Renal cortex interstitium (tissue), 15 donors: ENCODE measurements around the gene TTC7B. TPM values are rescaled to one million over a fixed set of nuclear protein-coding genes. Genes with fewer than 3 reads are reported as not detected.
"Not testable (repeated sequence)": the region's sequence is repeated elsewhere in the genome, so short reads cannot be mapped to it uniquely, and the experiment has no call there.

Experiments used
- DNase-seq, 11 donors: peaks; one replicate each; pipeline ENCODE4 v3.0.0-alpha.2; 2013; ENCODE audit warnings: low read depth in 9 of 11, low spot score in 4 of 11; ENCODE audit errors: extremely low read depth in 1 of 11
- long read RNA-seq, 16 experiments: transcript quantifications; one replicate each; lab custom pipeline, GENCODE V29; 2026
- polyA plus RNA-seq, 3 donors: library from polyadenylated mRNA; unstranded; fragments of 120-200 nt; gene quantifications; one replicate each; pipeline ENCODE4 v1.2.1, GENCODE V29; 2013; ENCODE audit not compliant: insufficient read length in 3 of 3

Gene TTC7B, protein sequence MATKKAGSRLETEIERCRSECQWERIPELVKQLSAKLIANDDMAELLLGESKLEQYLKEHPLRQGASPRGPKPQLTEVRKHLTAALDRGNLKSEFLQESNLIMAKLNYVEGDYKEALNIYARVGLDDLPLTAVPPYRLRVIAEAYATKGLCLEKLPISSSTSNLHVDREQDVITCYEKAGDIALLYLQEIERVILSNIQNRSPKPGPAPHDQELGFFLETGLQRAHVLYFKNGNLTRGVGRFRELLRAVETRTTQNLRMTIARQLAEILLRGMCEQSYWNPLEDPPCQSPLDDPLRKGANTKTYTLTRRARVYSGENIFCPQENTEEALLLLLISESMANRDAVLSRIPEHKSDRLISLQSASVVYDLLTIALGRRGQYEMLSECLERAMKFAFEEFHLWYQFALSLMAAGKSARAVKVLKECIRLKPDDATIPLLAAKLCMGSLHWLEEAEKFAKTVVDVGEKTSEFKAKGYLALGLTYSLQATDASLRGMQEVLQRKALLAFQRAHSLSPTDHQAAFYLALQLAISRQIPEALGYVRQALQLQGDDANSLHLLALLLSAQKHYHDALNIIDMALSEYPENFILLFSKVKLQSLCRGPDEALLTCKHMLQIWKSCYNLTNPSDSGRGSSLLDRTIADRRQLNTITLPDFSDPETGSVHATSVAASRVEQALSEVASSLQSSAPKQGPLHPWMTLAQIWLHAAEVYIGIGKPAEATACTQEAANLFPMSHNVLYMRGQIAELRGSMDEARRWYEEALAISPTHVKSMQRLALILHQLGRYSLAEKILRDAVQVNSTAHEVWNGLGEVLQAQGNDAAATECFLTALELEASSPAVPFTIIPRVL
- polyA plus RNA-seq, result 10 to 100 TPM; 38.2 to 46.1 (median 44.1) TPM
- long read RNA-seq, donor 1, full-length matches to known transcripts, result 2 of 2 reads
- long read RNA-seq, donor 1, partial matches to known transcripts, result 0 of 2 reads
- long read RNA-seq, donor 1, other reads (novel, unspliced or antisense), result 0 of 2 reads
- long read RNA-seq, donor 2, full-length matches to known transcripts, result 2 of 2 reads
- long read RNA-seq, donor 2, partial matches to known transcripts, result 0 of 2 reads
- long read RNA-seq, donor 2, other reads (novel, unspliced or antisense), result 0 of 2 reads
- long read RNA-seq, donor 3, full-length matches to known transcripts, result 2 of 2 reads
- long read RNA-seq, donor 3, partial matches to known transcripts, result 0 of 2 reads
- long read RNA-seq, donor 3, other reads (novel, unspliced or antisense), result 0 of 2 reads
- long read RNA-seq, donor 4, full-length matches to known transcripts, result 3 of 3 reads
- long read RNA-seq, donor 4, partial matches to known transcripts, result 0 of 3 reads
- long read RNA-seq, donor 4, other reads (novel, unspliced or antisense), result 0 of 3 reads
- long read RNA-seq, donor 5, result 0 reads
- long read RNA-seq, donor 6, result 0 reads
- long read RNA-seq, donor 7, full-length matches to known transcripts, result 3 of 3 reads
- long read RNA-seq, donor 7, partial matches to known transcripts, result 0 of 3 reads
- long read RNA-seq, donor 7, other reads (novel, unspliced or antisense), result 0 of 3 reads
- long read RNA-seq, donor 8, result 0 reads
- long read RNA-seq, donor 9, full-length matches to known transcripts, result 2 of 2 reads
- long read RNA-seq, donor 9, partial matches to known transcripts, result 0 of 2 reads
- long read RNA-seq, donor 9, other reads (novel, unspliced or antisense), result 0 of 2 reads
- long read RNA-seq, donor 10, full-length matches to known transcripts, result 3 of 3 reads
- long read RNA-seq, donor 10, partial matches to known transcripts, result 0 of 3 reads
- long read RNA-seq, donor 10, other reads (novel, unspliced or antisense), result 0 of 3 reads
- long read RNA-seq, donor 11, result 0 reads
- long read RNA-seq, donor 12, result 0 reads
- long read RNA-seq, donor 13, result 0 reads
- long read RNA-seq, donor 14, result 0 reads
- long read RNA-seq, donor 15, full-length matches to known transcripts, result 1 of 1 reads
- long read RNA-seq, donor 15, partial matches to known transcripts, result 0 of 1 reads
- long read RNA-seq, donor 15, other reads (novel, unspliced or antisense), result 0 of 1 reads
- long read RNA-seq, donor 16, full-length matches to known transcripts, result 6 of 26 reads
- long read RNA-seq, donor 16, partial matches to known transcripts, result 20 of 26 reads
- long read RNA-seq, donor 16, other reads (novel, unspliced or antisense), result 0 of 26 reads

- peak in 2 of 11 donors; percentile 30 to 40 for DNase-seq
Measured at GRCh38 chr14:90815822-90816662, at the start of gene TTC7B. TTC7B (minus strand) TSS chr14:90816430; CDS start chr14:90816295, 135 bp downstream.

GRCh38 chr14:90864741-90865140 is 48.5 kb upstream of the TTC7B start:
- no peak for DNase-seq

GRCh38 chr14:90858511-90858910 is 42.3 kb upstream of the TTC7B start:
- DNase-seq, result no peak

GRCh38 chr14:90857866-90858265 is 41.6 kb upstream of the TTC7B start:
- DNase-seq, result no peak

DNA sequence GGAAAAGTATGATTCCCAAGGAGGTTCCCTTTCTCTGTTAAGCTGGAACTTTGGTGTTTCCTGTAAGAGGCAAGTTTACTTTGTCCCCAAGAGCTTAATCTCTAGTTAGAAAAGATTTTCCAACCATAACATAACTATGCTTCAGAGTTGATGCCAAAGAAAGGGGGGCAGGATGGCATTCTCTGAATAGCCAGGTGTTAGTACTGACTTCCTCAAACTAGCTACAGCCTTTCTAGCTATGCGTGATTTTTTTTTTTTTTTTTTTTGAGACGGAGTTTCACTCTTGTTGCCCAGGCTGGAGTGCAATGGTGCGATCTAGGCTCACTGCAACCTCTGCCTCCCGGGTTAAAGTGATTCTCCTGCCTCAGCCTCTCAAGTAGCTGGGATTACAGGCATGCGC is 39.9 kb upstream of the TTC7B start:
- not testable (repeated sequence) for DNase-seq

- DNase-seq, result no peak
Measured at GRCh38 chr14:90853116-90853515, 36.9 kb upstream of the TTC7B start.

DNA sequence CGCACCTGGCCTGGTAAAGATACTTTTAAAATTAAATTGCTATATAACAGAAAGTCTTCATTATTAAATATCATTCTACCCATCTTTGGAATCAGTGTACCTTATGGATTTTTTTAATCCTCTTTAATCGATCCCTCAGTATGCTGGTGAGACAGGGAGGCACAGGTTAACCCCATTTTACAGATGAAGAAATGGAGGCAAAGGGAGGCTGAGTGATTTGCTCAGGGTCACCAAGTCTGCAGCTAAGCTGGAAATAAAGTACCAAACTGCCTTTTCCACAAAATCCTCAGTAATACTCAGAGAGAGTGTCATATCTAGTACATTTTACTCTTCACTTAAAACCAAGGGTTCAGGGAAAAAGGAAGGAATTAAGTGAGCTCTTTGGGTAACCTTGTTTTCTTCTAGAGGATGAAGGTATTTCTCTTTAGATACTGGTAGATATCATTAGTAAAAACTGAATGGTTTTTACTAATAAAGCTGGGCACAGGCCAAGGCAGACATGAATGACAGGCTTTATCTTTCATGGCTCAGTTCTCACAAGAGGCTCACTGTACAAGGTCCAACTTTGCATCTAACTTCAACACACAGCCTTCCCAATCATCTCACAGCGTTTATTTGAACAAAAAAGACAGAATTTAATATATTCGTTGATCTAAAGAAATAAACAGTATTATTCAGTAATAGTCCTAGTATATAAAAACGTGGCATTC is 35.3 kb upstream of the TTC7B start:
- no peak for DNase-seq

DNA sequence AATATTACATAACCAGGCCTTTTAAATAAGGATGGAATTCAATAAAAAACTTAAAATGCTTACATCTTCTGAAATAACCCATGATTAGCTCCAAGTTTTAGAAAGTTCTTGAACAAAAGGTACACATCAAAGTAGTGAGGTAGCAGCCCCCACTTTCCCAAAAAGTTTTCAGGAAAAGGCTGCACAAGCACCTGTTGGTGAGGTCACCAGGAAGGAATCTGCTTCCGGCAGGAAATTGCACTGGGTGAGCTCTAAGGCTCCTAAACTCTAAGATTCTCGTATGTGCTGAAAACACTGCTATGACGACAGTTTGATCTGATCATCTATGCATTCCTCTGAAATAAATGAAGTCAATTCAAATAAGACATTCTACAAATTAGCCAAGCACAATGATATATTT is 34.3 kb upstream of the TTC7B start:
- peak in 8 of 11 donors; percentile 26 to 68 (median 41) for DNase-seq

DNA sequence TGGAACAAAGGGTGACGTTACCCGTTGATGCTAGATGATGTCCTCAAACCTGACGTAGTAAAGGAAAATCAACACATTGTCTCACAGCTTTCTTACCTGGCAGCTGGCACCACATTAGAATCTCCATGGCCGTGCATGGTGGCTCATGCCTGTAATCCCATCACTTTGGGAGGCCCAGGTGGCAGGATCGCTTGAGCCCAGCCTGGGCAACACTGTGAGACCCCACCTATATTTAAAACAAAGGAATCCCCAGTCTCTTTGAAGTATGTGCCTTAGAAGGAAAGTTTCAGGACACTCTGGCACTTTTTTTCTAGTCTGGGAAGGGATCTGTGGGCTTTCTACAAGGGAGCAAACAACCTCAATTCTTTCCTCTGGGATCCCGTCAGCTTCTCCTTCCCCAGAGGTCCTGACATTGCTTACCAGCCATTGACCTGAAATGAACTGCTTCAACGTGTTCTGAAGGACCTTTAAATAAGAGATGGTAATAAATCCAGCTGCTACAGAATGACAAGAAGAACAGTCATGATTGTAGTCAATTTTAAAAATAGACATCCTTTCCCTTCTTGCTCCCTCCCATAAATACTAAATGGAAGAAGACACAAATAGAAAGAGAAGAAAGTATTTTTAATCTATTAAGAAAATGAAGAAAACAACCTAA is 33.7 kb upstream of the TTC7B start:
- DNase-seq, result no peak

DNA sequence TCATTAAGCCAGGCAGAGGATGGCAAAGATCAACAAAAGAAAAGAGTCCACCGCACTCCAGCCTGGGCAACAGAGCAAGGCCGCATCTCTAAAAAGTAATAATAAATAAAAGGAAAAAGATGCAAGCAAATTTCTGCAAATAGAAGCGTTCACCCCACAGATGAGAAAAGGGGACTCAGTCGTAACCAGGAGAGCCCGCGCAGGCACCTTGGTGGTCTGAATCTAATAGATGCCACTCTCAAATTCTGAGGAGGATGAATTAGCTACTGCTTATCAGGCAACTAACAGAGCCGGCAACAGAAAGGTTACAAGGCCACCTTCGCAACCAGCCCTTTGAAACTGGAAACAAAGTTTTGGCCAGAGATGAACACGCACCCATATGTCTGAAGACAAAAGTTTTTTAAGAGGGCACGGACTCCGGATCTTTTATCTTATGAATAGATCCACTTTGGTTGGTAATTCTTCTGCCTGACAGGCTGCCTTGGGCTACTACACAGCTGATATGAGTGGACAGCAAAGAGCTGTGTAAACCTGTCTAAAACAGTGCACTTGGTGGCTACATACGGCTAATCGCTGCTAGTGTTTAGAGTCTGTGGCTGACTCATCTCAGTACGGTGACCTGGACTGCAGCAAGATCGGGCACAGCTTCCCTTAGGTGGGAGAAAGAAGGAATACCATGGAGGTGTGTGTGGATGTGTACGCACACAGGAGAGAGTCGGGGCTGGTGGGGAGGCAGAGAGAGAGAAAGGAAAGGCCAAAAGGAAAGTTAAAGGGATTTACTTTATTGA is 32.9 kb upstream of the TTC7B start:
- DNase-seq, result no peak

GRCh38 chr14:90846511-90846910 is 30.3 kb upstream of the TTC7B start:
- no peak for DNase-seq

DNA sequence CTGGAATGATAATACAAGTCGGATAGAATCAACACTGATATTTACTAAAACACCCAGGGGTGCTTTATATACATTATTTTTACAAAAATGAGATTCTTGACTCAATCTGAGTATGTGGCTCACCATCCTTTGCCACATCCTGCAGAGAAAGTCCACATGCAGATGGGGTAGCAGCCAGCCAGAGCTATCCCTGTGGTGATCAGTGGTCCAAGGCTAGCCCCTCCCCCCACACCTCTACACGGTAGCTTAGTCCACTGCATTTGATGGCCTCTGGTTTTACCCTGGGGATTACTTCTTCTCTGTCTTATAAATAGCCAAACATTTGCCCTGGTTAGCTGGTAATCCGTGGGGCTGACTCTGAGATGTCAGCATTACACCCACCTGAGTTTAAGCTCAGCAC is 28.1 kb upstream of the TTC7B start:
- DNase-seq, result no peak

- no peak for DNase-seq
Measured at GRCh38 chr14:90842726-90843125, 26.5 kb upstream of the TTC7B start.

- DNase-seq, result not testable (repeated sequence)
Measured at GRCh38 chr14:90840667-90841066, 24.4 kb upstream of the TTC7B start.

GRCh38 chr14:90839889-90840266 is 23.6 kb upstream of the TTC7B start:
- DNase-seq, result no peak
